GM18858 (cell line): ENCODE results near the gene EIF5.

Experiments
- ATAC-seq: cut with Tn5 transposase; IDR thresholded peaks from one replicate; pipeline ENCODE4 v1.9.1; 2021; ENCODE audit not compliant: unreplicated experiment

The EIF5 gene

GRCh38 chr14:103308717-103309616 lies 25.1 kb upstream of the EIF5 start:
- no peak for ATAC-seq

GRCh38 chr14:103310576-103311095 lies 23.4 kb upstream of the EIF5 start:
- no peak for ATAC-seq

- ATAC-seq, result no peak
Observed at GRCh38 chr14:103311171-103311997, 22.7 kb upstream of the EIF5 start.

- ATAC-seq, result no peak
Observed at GRCh38 chr14:103312006-103312635, 21.9 kb upstream of the EIF5 start.

GRCh38 chr14:103313704-103314103 lies 20.3 kb upstream of the EIF5 start:
- ATAC-seq, result no peak

- no peak for ATAC-seq
Observed at GRCh38 chr14:103314496-103315277, 19.4 kb upstream of the EIF5 start.

GRCh38 chr14:103315351-103315911 lies 18.6 kb upstream of the EIF5 start:
- no peak for ATAC-seq

- ATAC-seq, result no peak
Observed at GRCh38 chr14:103315941-103316340, 18.1 kb upstream of the EIF5 start.

GRCh38 chr14:103316721-103317121 lies 17.3 kb upstream of the EIF5 start:
- no peak for ATAC-seq

GRCh38 chr14:103317251-103317650 lies 16.8 kb upstream of the EIF5 start:
- ATAC-seq, result no peak

- no peak for ATAC-seq
Observed at GRCh38 chr14:103317976-103318580, 16.0 kb upstream of the EIF5 start.

- no peak for ATAC-seq
Observed at GRCh38 chr14:103318750-103319419, 15.2 kb upstream of the EIF5 start.

- ATAC-seq, result no peak
Observed at GRCh38 chr14:103319422-103319821, 14.6 kb upstream of the EIF5 start.

GRCh38 chr14:103326078-103326477 lies 8.0 kb upstream of the EIF5 start:
- ATAC-seq, result no peak

- no peak for ATAC-seq
Observed at GRCh38 chr14:103328941-103329340, 5.1 kb upstream of the EIF5 start.

- no peak for ATAC-seq
Observed at GRCh38 chr14:103329401-103330347, 4.4 kb upstream of the EIF5 start.

- ATAC-seq, result no peak
Observed at GRCh38 chr14:103330536-103330935, 3.5 kb upstream of the EIF5 start.
